BJ (cell line): Measurements from ENCODE around the gene SH3RF1. TPM values are rescaled to one million over a fixed set of nuclear protein-coding genes. Genes with fewer than 3 reads are reported as not detected.
"Not testable (repeated sequence)": the region's sequence is repeated elsewhere in the genome, so short reads cannot be mapped to it uniquely, and the experiment has no call there.

Experiments
- CTCF ChIA-PET: fragments of 350-600 bp; formaldehyde crosslinking; extraction: SDS; loops from one replicate; lab custom pipeline; 2021; ENCODE audit warnings: antibody characterized with exemption, inconsistent platforms; lab: Yijun Ruan, JAX
- POLR2A ChIA-PET: fragments of 300-600 bp; sonication (Branson Sonifier 250); formaldehyde crosslinking; extraction: SDS; loops from one replicate; lab custom pipeline; 2021; ENCODE audit warnings: antibody characterized with exemption; lab: Charles Lee
- DNase-seq: peaks from one replicate; pipeline ENCODE4 v3.0.0-alpha.2; 2011; ENCODE audit warnings: low read depth
- H3K27me3 ChIP-seq: 2 replicates; pipeline ENCODE4 v1.6.0; 2011; ENCODE audit warnings: low read length; ENCODE audit not compliant: control insufficient read depth, insufficient read depth
- H3K36me3 ChIP-seq: 2 replicates; pipeline ENCODE4 v1.5.1; 2011; ENCODE audit warnings: low read length; ENCODE audit not compliant: control insufficient read depth, insufficient read depth
- H3K4me3 ChIP-seq: 2 replicates; pipeline ENCODE4 v1.5.1; 2011; ENCODE audit warnings: low read depth, mild to moderate bottlenecking, control low read depth, low read length
- CTCF ChIP-seq: IDR thresholded peaks from 2 replicates; pipeline ENCODE4 v1.5.1; 2011; ENCODE audit warnings: low read depth, mild to moderate bottlenecking, control low read depth, inconsistent platforms, low read length, moderate library complexity; ENCODE audit not compliant: insufficient read depth
- polyA plus RNA-seq: library from polyadenylated mRNA; depleted of rRNA; stranded (reverse); fragments of >200 nt; gene quantifications from 2 replicates; pipeline ENCODE4 v1.2.3, GENCODE V29; 2011

SH3RF1 gene
- polyA plus RNA-seq, 1 experiment: 38.8 TPM

GRCh38 chr4:169183581-169183980 lies 87.2 kb downstream of the SH3RF1 start:
- CTCF ChIA-PET: no interaction called here
- DNase-seq: no peak
- Histone ChIP-seq H3K27me3 (no peaks in the 10 kb centered on the region), H3K36me3 (no peaks in the 10 kb centered on the region; the same call in 1 of the 2 replicates), H3K4me3 (no peak overlapping the region)
- POLR2A ChIA-PET: interaction anchor here (1.2 kb wide), 1 partner anchor 10 kb away, joined by 5 read pairs; no protein-coding TSS in a partner anchor
- no peak for TF ChIP-seq CTCF

DNA sequence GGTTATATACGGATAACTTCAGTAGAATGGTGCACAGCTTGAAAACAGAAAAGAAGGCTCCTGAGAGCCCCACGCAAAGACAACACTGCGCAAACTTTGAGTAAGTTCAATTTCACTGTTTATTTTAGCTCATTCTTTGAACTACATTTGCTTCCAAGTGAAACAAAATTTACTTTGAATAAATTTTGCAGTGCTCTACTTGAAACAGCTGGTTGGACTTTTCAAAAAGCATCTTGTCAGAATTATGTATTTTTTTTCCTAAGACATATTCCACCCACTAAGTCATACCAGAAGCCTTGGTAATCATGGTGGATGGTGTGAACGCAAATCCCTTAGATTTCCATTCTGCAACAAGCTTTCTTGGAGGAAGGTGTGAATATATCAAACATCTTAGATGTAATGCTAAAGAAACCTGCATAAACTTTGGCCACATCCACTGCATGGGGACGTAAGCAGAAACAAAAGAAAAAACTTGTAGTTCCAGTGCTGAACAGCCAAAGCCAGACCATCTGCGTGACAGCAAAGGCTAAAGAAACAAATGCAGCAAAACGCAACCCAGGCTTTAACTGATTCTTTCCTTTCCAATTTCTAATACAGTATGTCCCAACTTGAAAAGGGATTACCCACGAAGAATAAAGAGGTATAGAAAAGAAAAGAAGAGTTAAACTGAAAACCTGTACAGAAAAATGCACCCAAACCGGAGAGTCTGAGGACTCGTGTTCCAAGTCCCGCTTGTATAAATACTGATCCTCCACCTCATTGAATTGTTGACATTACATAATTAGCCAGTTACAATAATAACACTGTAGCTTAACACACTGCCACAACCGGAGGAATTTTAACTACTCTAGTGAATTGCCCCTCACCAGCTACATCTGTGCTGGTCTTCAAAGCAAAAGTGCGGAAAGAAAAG lies 90.9 kb downstream of the SH3RF1 start:
- no peak for DNase-seq
- Histone ChIP-seq H3K4me3 (no peak overlapping the region), H3K36me3 (peaks cover 1% of the 10 kb centered on the region; the same call in 1 of the 2 replicates), H3K27me3 (no peaks in the 10 kb centered on the region)
- POLR2A ChIA-PET: interaction anchor here (0.6 kb wide), 1 partner anchor 14 kb away, joined by 4 read pairs; no protein-coding TSS in a partner anchor
- CTCF ChIA-PET: interaction anchor here (0.9 kb wide), 1 partner anchor 16 kb away, joined by 3 read pairs; no protein-coding TSS in a partner anchor
- TF ChIP-seq CTCF: no peak

- POLR2A ChIA-PET, CTCF ChIA-PET, H3K4me3 ChIP-seq, H3K36me3 ChIP-seq, H3K27me3 ChIP-seq, DNase-seq: not testable (repeated sequence)
Observed at GRCh38 chr4:169178092-169178491, 92.7 kb downstream of the SH3RF1 start.

- DNase-seq: no peak
- ChIA-PET POLR2A (no interaction called here), CTCF (no interaction called here)
- H3K27me3 ChIP-seq: no peaks in the 10 kb centered on the region
- H3K4me3 ChIP-seq: no peak overlapping the region
- no peak for TF ChIP-seq CTCF
- 0 out of 2 replicates have a peak, but pooled peaks cover 1% of the 10 kb centered on the region for H3K36me3 ChIP-seq
Observed at GRCh38 chr4:169175476-169175875, 95.3 kb downstream of the SH3RF1 start.

- ChIA-PET CTCF (no interaction called here), POLR2A (no interaction called here)
- no peak for DNase-seq
- H3K36me3 ChIP-seq: 0 out of 2 replicates have a peak, but pooled peaks cover 1% of the 10 kb centered on the region
- no peaks in the 10 kb centered on the region for H3K27me3 ChIP-seq
- no peak overlapping the region for H3K4me3 ChIP-seq
- TF ChIP-seq CTCF: no peak
Observed at GRCh38 chr4:169175035-169175434, 95.7 kb downstream of the SH3RF1 start.
